GM21367 (cell line): ENCODE measurements around the gene GPR107.

Experiments
- ATAC-seq: cut with Tn5 transposase; IDR thresholded peaks from one replicate; pipeline ENCODE4 v1.9.1; 2021; ENCODE audit not compliant: unreplicated experiment

GPR107 gene

DNA sequence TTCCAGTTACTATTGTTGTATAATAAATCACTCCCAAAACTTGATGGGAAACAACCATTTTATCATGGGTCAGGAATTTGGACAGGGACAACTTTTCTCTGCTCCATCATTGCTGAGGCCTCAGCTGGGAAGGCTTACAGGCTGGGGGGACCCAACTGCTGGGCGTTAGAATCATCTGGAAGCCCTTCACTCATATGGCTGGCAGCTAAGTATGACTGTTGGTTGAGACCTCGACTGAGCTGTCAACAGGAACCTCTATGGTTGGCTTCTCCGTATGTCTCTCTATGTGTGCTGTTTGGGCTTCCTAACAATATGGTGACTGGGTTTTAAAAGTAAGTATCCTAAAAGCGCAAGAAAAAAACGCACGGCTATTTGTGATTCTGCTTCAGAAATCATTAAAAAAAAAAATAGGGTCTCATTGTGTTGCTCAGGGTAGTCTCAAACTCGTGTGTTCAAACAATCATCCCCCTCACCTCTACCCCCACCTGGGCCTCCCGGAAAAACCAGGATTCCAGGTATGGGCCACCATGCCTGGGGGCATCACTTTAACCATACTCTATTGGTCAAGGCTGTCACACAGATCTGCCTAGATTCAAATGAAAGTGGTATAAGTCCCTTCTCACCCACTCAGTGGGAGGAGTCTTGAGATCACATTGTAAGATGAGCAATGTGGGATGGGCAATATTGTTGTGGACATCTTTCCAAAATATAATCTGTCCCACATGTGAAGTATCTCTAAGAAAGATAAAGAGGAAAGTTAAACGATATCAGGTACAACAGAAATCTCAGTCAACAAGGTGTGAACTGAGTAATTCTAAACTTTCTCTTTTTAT lies 26.0 kb upstream of the GPR107 start:
- ATAC-seq: no peak

DNA sequence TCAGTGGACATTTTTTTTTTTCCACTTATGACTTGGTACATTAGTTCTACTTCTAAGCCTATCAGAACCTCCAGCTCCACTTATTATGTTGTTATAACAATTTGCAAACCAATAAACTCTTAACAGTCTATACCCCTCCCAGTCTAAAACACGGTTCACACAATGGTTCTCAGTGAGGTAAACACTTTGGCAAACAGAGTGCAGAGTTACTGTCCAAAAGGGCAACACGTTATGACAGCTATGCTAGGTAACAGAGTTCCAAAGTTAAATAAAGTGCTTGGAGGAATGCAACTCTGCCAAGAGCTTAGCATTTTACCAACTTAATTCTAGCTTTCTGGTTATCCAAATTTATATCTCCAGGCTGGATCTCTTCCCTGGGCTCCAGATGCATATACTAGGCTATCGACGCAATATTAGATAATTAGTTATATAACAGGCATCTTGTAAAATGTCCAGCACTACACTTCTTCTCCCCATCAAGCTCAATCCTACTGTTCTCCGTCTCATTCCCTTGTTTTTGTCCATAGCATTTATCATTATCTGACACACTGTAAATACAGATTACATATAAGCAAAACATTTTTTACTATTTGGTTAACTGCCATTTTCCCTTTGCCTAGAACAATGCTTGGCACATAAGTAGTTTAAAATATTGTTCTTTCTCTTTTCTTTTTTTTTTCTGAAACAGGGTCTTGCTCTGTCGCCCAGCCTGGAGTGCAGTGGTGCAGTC lies 25.0 kb upstream of the GPR107 start:
- ATAC-seq: no peak

DNA sequence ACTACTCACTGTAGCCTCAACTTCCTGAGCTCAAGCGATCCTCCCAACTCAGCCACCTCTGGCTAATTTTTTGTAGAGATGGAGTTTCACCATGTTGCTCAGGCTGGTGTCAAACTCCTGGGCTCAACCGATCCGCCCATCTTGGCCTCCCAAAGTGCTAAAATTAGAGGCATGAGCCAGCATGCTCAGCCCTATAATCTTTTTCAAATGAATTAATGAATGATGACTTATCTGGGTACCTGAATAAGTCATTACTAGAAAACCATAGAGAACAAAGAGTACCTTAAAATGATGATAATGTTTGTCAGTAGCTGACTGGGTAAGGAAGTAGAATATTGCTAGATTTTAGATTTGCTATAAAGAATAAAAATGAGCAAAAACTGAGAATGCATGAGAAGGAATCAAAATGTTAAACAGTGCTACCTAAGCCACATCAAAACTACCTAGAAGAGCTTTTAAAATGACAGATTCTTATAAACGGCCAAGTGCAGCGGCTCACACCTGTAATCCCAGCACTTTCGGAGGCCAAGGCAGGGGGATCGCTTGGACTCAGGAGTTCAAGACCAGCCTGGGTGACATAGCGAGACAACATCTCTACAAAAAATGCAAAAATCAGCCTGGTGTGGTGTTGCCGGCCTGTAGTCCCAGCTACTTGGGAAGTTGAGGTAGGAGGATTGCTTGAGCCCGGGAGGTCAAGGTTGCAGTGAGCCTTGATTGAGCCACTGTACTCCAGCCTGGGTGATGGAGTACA lies 24.3 kb upstream of the GPR107 start:
- no peak for ATAC-seq

GRCh38 chr9:130030651-130031127 lies 23.0 kb upstream of the GPR107 start:
- ATAC-seq: no peak

DNA sequence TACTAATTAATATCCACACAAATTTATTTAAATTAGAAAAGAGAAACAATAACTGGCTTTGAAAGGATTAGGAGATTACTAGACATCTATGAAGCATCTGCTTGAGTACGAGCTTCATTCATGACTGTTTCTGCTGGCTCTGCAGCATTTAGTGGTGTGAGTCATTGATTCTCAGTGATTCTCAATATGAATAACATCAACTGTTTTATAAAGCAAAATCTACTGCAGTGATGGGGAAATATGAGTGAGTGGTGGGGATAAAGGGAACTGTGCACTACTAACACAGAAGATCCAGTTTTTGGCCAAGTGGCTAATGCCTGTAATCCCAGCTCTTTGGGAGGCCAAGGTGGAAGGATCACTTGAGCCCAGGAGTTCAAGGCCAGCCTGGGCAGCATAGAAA lies 19.1 kb upstream of the GPR107 start:
- ATAC-seq: no peak

DNA sequence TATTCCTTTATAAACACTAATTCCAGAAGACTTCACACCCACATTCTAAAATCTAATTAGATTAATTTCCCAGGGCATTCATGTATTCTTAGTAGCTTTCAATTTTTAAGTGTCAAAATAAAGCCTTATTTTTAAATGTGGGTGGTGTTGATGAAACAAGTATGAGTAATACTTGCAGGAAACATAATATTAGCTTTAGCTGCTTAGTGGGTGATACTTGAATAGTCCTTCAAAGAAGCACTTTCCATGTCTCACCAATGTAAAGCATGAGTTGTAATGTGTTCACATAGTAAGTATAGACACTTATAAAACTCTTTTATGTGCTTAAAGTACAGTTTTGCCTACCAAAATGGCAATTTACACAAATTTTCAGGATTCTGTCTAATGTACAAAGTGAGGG lies 17.6 kb upstream of the GPR107 start:
- no peak for ATAC-seq

GRCh38 chr9:130039528-130040147 lies 14.1 kb upstream of the GPR107 start:
- no peak for ATAC-seq

GRCh38 chr9:130040984-130041647 lies 12.6 kb upstream of the GPR107 start:
- ATAC-seq: no peak

- ATAC-seq: no peak
Observed at GRCh38 chr9:130041648-130042405, 11.9 kb upstream of the GPR107 start.

DNA sequence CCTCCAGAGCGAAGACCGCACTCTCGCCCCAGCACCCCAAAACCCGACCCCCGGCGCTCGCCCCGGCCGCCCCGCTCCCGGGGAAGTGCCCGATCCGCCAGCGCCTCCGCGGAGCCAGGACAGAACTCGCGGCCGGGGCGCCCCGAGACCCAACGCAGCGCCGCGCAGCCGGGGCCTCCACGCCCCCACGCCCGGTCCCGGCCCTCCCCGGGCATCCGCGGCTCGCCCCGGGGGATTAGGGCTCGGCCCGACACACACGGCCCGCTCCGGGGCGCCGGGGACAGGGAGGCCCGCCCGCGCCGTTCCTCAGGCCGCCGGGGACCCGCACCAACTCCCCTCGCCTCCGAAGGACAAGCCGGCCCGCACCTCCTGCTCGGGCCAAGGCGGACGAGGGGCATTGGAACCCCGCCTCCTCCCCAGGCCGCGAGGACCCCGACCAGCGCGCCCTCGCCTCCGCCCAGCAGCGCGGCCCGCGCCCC lies 11.3 kb upstream of the GPR107 start:
- ATAC-seq: no peak

- peak; percentile 37 for ATAC-seq
Observed at GRCh38 chr9:130042885-130043653, 10.6 kb upstream of the GPR107 start, which contains the start of gene FNBP1. Gene FNBP1 (minus strand): TSS chr9:130043189. CDS start chr9:130042975, 214 bp downstream.

GRCh38 chr9:130043654-130044623 lies 9.8 kb upstream of the GPR107 start:
- no peak for ATAC-seq

DNA sequence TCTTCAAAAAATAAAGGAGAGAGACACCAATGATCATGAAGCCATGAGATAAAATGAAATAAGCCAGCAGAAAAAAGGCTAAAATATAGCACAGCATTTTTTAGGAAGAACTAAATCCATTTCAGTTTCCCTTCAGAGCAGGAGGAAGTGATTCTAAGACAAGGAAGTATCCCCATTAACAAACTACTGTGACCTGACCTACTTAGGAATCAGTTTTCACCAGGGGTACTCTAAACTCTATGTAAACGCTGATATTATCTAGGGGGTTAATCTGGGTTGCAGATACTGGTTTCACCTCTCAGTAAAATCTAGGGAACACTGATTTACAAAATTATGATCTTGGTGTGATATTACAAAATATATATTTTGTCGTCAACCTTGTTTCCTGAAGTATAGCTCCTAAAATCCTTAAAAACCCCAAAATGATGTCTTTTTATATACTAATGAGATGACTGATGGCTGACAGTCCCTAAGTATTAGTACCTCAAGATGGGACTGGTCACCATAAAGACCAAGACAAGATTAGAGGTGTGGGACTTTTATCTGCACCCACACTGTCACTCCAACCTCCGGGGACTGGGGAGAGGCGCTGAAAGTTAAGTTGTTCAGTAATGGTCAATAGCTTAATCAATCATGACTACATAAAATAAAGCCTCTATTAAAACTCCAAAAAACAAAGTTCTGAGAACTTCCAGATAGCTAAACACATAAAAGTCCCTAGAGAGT lies 7.8 kb upstream of the GPR107 start:
- no peak for ATAC-seq

DNA sequence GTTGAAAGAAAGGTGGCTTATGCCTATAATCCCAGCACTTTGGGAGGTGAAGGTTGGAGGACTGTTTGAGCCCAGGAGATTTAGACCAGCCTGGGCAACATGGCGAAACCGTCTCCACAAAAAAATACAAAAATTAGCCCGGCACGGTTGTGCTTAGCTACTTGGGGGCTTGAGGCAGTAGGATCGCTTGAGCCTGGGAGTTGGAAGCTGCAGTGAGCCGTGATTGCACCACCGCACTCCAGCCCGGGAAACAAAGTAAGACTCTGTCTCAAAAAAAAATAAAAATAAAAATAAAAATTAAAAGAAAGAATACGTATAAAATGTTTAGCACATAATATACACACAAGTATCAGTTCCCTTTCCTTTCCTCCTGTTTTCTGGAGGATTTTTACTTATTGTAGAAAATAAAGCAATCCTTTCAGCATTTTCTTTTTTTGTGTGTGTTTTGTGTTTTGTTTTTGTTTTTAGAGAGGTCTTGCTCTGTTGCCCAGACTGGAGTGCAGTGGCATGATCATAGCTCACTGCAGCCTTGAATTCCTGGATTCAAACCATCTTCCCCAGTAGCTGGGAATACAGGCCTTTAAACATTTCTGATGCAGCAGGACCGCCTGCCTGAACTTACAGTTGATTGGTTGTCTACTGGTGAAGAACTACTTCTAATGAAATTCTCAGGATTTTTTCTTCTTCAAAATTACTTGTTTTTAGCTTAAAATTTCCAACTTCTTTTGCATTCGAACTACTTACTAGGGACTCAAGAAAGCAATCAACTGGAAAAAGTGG lies 4.1 kb upstream of the GPR107 start:
- ATAC-seq: no peak

DNA sequence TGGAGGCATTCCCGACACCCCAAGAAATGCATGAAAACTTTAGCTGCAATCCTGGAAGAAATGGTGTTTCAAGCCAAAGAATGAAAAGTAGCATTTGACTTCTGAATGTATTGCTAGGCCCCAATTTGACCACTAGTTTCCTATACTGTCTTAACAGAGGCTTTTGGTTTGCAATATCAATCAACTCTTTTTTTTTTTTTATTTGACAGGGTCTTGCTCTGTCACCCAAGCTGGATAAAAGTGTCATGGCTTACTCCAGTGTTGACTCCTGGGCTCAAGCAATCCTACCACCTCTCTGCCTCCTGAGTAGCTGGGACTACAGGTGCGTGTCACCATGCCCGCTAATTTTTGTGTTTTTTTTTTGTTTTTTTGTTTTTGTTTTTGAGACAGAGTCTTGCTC lies 3.2 kb upstream of the GPR107 start:
- ATAC-seq: no peak

DNA sequence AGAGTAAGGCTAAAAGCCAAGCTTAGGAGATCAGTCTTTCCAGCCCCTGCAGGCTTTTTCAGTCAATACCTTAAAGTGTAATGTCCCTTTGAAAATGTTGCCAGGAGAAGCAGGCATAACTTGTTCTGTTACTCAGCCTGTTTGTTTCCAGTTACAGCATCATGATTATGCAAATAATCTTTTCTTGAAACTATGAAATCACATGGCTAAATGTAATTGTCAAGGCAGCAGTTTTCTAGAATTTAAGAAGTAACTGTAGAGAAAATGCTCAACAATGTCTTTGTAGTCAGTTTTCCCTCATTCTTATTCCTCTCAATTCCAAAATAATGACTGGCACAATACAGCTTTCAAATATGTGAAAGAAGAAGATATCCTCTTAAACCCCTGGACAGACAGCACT lies 1.9 kb upstream of the GPR107 start:
- no peak for ATAC-seq
